ENCODE measurements around the gene C19orf44. TPM values are rescaled to one million over a fixed set of nuclear protein-coding genes. Genes with fewer than 3 reads are reported as not detected.
"Not testable (repeated sequence)": the region's sequence is repeated elsewhere in the genome, so short reads cannot be mapped to it uniquely, and the experiment has no call there.

C19orf44 gene
- polyA plus RNA-seq, 1 experiment: 2.3 TPM

DNA sequence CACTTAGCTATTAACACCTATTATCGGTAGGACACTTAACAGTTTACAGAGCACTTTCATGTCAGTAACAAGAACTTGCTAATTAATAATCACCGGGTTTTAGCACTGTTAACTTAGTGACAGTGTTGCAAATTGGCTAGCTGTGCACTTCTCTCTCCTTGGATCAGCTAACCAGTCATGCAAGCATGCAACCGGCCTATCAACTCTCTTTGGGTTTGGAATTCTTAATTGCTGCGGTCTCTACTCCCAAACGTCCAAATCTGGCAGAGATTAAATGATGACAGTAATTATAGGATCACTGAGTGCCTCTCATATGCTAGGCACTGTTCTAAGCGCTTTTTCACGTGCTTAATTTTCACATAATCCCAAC lies 25.7 kb upstream of the C19orf44 start:
- ChIA-PET CTCF (no interaction called here), POLR2A (interaction anchor here (0.6 kb wide), 1 partner anchor 169 kb away, joined by 12 read pairs; no protein-coding TSS in a partner anchor)
- no peak overlapping the region for H3K27ac ChIP-seq (ENCODE audit: low read depth, low read length)
- DNase-seq (ENCODE audit: low read depth, low spot score): no peak
- no peaks in the 10 kb centered on the region for H3K27me3 ChIP-seq (ENCODE audit: control insufficient read depth, insufficient read depth, low read length)
- no peaks in the 10 kb centered on the region; the same call in 1 of the 2 replicates for H3K9me3 ChIP-seq (ENCODE audit: control insufficient read depth, insufficient read depth, low read length)
- H3K4me3 ChIP-seq (ENCODE audit: low read depth, low read length): peak overlapping the region; percentile 82
- TF ChIP-seq, protein P1, sequence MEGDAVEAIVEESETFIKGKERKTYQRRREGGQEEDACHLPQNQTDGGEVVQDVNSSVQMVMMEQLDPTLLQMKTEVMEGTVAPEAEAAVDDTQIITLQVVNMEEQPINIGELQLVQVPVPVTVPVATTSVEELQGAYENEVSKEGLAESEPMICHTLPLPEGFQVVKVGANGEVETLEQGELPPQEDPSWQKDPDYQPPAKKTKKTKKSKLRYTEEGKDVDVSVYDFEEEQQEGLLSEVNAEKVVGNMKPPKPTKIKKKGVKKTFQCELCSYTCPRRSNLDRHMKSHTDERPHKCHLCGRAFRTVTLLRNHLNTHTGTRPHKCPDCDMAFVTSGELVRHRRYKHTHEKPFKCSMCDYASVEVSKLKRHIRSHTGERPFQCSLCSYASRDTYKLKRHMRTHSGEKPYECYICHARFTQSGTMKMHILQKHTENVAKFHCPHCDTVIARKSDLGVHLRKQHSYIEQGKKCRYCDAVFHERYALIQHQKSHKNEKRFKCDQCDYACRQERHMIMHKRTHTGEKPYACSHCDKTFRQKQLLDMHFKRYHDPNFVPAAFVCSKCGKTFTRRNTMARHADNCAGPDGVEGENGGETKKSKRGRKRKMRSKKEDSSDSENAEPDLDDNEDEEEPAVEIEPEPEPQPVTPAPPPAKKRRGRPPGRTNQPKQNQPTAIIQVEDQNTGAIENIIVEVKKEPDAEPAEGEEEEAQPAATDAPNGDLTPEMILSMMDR (IDR thresholded peaks at IDR 0.05; ENCODE audit: low read depth, low read length): no peak

DNA sequence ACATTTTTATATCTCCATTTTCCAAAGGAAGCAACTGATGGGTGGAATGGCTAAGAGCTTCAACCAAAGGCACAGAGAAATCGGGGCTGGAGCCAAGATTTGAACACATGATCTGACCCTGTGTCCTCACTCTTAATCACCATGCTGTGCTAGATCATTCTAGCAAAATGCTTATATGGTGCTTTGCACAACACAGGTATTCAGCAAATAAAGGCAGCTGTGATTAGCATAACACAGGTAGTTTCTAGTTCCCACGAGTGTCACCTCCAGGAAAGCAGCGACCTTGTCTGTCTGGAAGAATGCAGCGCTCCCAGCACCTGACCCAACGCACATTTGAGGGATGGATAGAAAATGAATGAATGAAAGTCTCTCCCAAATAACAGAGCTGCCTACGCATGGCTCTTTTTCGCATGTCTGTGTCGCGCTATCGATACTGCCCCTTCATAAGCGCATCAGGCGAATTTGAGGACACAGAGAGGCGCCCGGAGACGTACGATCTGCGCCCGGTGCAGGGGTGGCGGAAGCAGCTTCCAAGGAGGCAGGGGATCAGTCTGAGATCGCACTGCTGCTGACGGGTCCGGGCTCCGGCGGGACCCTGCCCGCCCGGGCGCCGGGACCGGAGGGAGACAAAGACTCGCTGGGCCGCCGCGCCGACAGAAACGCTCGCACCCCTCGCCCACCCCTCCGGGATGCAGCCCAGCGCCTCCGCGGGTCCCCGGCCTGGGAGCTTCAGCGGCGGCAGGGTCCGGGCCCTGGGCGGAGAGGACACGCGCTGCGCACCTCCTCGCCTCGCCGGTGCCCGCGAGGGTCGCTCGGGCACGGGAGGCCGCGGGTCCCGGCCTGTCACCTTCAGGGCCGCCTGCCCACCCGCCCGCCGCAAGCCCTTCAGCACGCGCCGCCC lies 25.0 kb upstream of the C19orf44 start:
- H3K27ac ChIP-seq (ENCODE audit: low read depth, low read length): no peak overlapping the region
- DNase-seq (ENCODE audit: low read depth, low spot score): no peak
- H3K9me3 ChIP-seq (ENCODE audit: control insufficient read depth, insufficient read depth, low read length): no peaks in the 10 kb centered on the region; the same call in 1 of the 2 replicates
- TF ChIP-seq, protein P1 (IDR thresholded peaks at IDR 0.05; ENCODE audit: low read depth, low read length): no peak
- no peaks in the 10 kb centered on the region for H3K27me3 ChIP-seq (ENCODE audit: control insufficient read depth, insufficient read depth, low read length)
- CTCF ChIA-PET: no interaction called here
- POLR2A ChIA-PET: interaction anchor here (0.6 kb wide), 1 partner anchor 168 kb away, joined by 12 read pairs; no protein-coding TSS in a partner anchor
- peak overlapping the region; percentile 82 for H3K4me3 ChIP-seq (ENCODE audit: low read depth, low read length)

DNA sequence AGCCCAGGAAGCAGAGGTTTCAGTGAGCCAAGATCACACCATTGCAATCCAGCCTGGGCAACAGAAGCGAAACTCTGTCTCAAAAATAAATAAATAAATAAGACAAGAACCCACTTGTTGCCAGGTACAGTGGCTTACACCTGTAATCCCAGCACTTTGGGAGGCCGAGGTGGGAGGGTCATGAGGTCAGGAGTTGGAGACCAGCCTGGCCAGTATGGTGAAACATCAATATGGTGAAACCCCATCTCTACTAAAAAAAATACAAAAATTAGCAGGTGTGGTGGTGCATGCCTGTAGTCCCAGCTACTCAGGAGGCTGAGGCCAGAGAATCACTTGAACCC lies 23.7 kb upstream of the C19orf44 start:
- CTCF ChIA-PET; POLR2A ChIA-PET; H3K27me3 ChIP-seq (ENCODE audit: control insufficient read depth, insufficient read depth, low read length); DNase-seq (ENCODE audit: low read depth, low spot score); H3K9me3 ChIP-seq (ENCODE audit: control insufficient read depth, insufficient read depth, low read length): not testable (repeated sequence)
- Histone ChIP-seq H3K4me3 (ENCODE audit: low read depth, low read length) (peak overlapping the region; percentile 67), H3K27ac (ENCODE audit: low read depth, low read length) (peak overlapping the region; percentile 82)

DNA sequence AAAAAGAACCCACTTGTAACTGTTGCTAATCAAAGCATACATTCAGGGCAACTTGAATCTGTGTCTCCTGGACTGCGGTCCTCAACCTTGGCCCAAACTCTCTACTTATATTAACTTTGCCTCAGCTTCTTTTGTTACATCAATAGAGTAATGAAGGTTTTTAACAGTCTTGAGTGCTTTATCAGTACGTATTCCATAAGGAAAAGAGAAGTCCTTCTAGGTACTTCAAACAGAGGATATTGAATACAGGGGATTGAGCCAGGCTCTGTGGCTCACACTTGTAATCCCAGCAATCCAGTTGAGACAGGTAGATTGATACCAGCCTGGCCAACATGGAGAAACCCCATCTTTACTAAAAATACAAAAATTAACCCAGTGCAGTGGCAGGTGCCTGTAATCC lies 23.2 kb upstream of the C19orf44 start:
- Histone ChIP-seq H3K27ac (ENCODE audit: low read depth, low read length) (no peak overlapping the region), H3K9me3 (ENCODE audit: control insufficient read depth, insufficient read depth, low read length) (no peaks in the 10 kb centered on the region; the same call in 1 of the 2 replicates), H3K4me3 (ENCODE audit: low read depth, low read length) (no peak overlapping the region), H3K27me3 (ENCODE audit: control insufficient read depth, insufficient read depth, low read length) (no peaks in the 10 kb centered on the region)
- TF ChIP-seq, protein P1 (IDR thresholded peaks at IDR 0.05; ENCODE audit: low read depth, low read length): no peak
- ChIA-PET CTCF (no interaction called here), POLR2A (no interaction called here)
- no peak for DNase-seq (ENCODE audit: low read depth, low spot score)

DNA sequence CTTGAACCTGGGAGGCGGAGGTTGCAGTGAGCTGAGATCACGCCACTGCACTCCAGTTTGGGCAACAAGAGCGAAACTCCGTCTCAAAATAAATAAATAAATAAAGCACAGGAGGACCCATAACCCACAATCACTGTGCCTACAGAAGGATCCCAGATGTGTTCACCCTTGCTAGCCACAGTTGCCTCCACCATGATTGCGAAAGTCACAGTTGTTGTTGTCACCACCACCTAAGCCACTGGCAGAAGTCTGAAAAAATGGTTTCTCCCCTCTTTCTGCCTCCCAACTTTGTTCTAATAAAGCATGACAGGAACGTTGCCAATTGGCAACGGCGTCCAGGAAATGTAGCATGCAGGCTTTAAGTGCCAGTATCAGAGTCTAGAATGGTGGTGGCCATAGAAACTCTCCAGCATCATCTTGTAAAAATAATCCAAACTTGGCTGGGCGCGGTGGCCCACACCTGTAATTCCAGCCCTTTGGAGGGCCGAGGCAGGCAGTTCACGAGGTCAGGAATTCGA lies 22.3 kb upstream of the C19orf44 start:
- no peak for DNase-seq (ENCODE audit: low read depth, low spot score)
- no peak overlapping the region for H3K27ac ChIP-seq (ENCODE audit: low read depth, low read length)
- ChIA-PET POLR2A (no interaction called here), CTCF (no interaction called here)
- H3K27me3 ChIP-seq (ENCODE audit: control insufficient read depth, insufficient read depth, low read length): no peaks in the 10 kb centered on the region
- TF ChIP-seq, protein P1 (IDR thresholded peaks at IDR 0.05; ENCODE audit: low read depth, low read length): no peak
- H3K4me3 ChIP-seq (ENCODE audit: low read depth, low read length): no peak overlapping the region
- no peaks in the 10 kb centered on the region; the same call in 1 of the 2 replicates for H3K9me3 ChIP-seq (ENCODE audit: control insufficient read depth, insufficient read depth, low read length)
